HG03354 (cell line): Measurements from ENCODE around the gene EYS.
"Not testable (repeated sequence)": the region's sequence is repeated elsewhere in the genome, so short reads cannot be mapped to it uniquely, and the experiment has no call there.

ENCODE experiments used
- ATAC-seq: cut with Tn5 transposase; IDR thresholded peaks from one replicate; pipeline ENCODE4 v1.9.1; 2021; ENCODE audit warnings: mild to moderate bottlenecking; ENCODE audit not compliant: unreplicated experiment, poor library complexity, severe bottlenecking

The EYS gene

GRCh38 chr6:63998991-63999390 is 1708.0 kb downstream of the EYS start:
- ATAC-seq = no peak

GRCh38 chr6:63997734-63998133 is 1709.3 kb downstream of the EYS start:
- no peak for ATAC-seq

- ATAC-seq = no peak
Observed at GRCh38 chr6:63997221-63997620, 1709.8 kb downstream of the EYS start.

GRCh38 chr6:63985223-63985622 is 1721.8 kb downstream of the EYS start:
- no peak for ATAC-seq

GRCh38 chr6:63975699-63976098 is 1731.3 kb downstream of the EYS start:
- ATAC-seq = no peak

GRCh38 chr6:63968650-63969049 is 1738.4 kb downstream of the EYS start:
- ATAC-seq = no peak

GRCh38 chr6:63964366-63964765 is 1742.7 kb downstream of the EYS start:
- ATAC-seq = no peak

GRCh38 chr6:63963769-63964315 is 1743.2 kb downstream of the EYS start:
- no peak for ATAC-seq

GRCh38 chr6:63953336-63954021 is 1753.5 kb downstream of the EYS start:
- ATAC-seq = not testable (repeated sequence)

- no peak for ATAC-seq
Observed at GRCh38 chr6:63947792-63948529, 1759.1 kb downstream of the EYS start.

- ATAC-seq = no peak
Observed at GRCh38 chr6:63945987-63946386, 1761.0 kb downstream of the EYS start.

- ATAC-seq = no peak
Observed at GRCh38 chr6:63943826-63944225, 1763.2 kb downstream of the EYS start.

GRCh38 chr6:63941747-63942470 is 1765.1 kb downstream of the EYS start:
- ATAC-seq = no peak

- no peak for ATAC-seq
Observed at GRCh38 chr6:63940056-63940455, 1767.0 kb downstream of the EYS start.

- ATAC-seq = no peak
Observed at GRCh38 chr6:63936399-63936798, 1770.6 kb downstream of the EYS start.

GRCh38 chr6:63935732-63936131 is 1771.3 kb downstream of the EYS start:
- ATAC-seq = no peak

GRCh38 chr6:63933948-63934347 is 1773.1 kb downstream of the EYS start:
- not testable (repeated sequence) for ATAC-seq

- no peak for ATAC-seq
Observed at GRCh38 chr6:63930848-63931247, 1776.2 kb downstream of the EYS start.

- no peak for ATAC-seq
Observed at GRCh38 chr6:63929111-63929510, 1777.9 kb downstream of the EYS start.

GRCh38 chr6:63928613-63929012 is 1778.4 kb downstream of the EYS start:
- no peak for ATAC-seq
